GM23248 (cell line): ENCODE measurements around the gene ARID4A.

ENCODE experiments used
- EZH2 ChIP-seq: fragments of 200-600 bp; sonication (generic); IDR thresholded peaks from 2 replicates; pipeline ENCODE4 v1.6.1; 2018; ENCODE audit warnings: antibody characterized with exemption, mild to moderate bottlenecking; ENCODE audit not compliant: insufficient read depth, poor library complexity, severe bottlenecking
- EZH2phosphoT487 ChIP-seq: fragments of 200-600 bp; sonication (generic); IDR thresholded peaks from 2 replicates; pipeline ENCODE4 v1.6.1; 2018; ENCODE audit warnings: antibody characterized with exemption, moderate library complexity, mild to moderate bottlenecking, low read depth; ENCODE audit not compliant: insufficient read depth

GRCh38 chr14:58288106-58288792, 10.1 kb upstream of the ARID4A start:
- TF ChIP-seq EZH2 (no peak), EZH2phosphoT487 (no peak)
